Measurements from ENCODE around the gene RIN3. TPM values are rescaled to one million over a fixed set of nuclear protein-coding genes. Genes with fewer than 3 reads are reported as not detected.

RIN3 gene
- total and polyA plus RNA-seq, 7 donors: 6.0 to 31.8 (median 15.3) TPM

- Histone ChIP-seq H3K36me3 (peaks cover 0 to 7% (median 0%) of the 10 kb centered on the region in 4 donors), H3K27ac (no peak overlapping the region), H3K9me3 (peaks cover 0 to 8% (median 4%) of the 10 kb centered on the region in 4 donors), H3K27me3 (no peaks in the 10 kb centered on the region), H3K4me3 (no peak overlapping the region), H3K4me1 (peaks cover 0 to 30% (median 16%) of the 10 kb centered on the region in 4 donors)
- no peak for DNase-seq
- no peak for TF ChIP-seq POLR2A (IDR thresholded peaks at IDR 0.05)
- intact Hi-C loops (cut with DNase I): no loop called here
Observed at GRCh38 chr14:92617581-92617980, 104.0 kb downstream of the RIN3 start.

- DNase-seq: no peak
- peak overlapping the region in 3 of 4 donors; percentile 43 to 68 (median 65) for H3K27ac ChIP-seq
- WGBS, 2 donors: 79 to 82% methylated on average over 11 of the region's 11 CpGs
Observed at GRCh38 chr14:92619671-92620456, 106.3 kb downstream of the RIN3 start.

DNA sequence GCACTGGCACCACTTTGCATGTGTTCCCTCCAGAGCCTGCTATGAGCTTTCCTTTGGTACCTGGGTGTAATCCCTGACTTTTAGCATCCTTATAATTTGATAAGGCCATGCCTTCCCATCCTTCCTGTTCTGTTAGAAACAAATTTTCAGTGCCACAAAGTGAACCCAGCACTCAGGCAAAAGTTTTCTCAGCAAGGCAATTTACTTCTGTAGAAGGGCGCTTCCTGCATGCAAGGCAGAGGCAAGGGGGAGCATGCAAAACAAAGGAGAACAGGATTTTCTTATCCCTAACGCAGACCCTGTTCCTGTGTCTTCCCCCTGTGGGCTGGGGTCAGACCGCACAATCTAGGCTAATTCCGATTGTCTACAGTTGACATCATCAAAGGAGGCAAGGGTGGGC, 108.7 kb downstream of the RIN3 start:
- intact Hi-C loops (cut with DNase I): no loop called here
- H3K4me1 ChIP-seq: peaks cover 0 to 34% (median 12%) of the 10 kb centered on the region in 4 donors
- no peaks in the 10 kb centered on the region for H3K36me3 ChIP-seq
- no peak for TF ChIP-seq POLR2AphosphoS5 (IDR thresholded peaks at IDR 0.05)
- no peak for TF ChIP-seq EP300 (IDR thresholded peaks at IDR 0.05)
- no peak for TF ChIP-seq POLR2A (IDR thresholded peaks at IDR 0.05)
- TF ChIP-seq, protein P1, sequence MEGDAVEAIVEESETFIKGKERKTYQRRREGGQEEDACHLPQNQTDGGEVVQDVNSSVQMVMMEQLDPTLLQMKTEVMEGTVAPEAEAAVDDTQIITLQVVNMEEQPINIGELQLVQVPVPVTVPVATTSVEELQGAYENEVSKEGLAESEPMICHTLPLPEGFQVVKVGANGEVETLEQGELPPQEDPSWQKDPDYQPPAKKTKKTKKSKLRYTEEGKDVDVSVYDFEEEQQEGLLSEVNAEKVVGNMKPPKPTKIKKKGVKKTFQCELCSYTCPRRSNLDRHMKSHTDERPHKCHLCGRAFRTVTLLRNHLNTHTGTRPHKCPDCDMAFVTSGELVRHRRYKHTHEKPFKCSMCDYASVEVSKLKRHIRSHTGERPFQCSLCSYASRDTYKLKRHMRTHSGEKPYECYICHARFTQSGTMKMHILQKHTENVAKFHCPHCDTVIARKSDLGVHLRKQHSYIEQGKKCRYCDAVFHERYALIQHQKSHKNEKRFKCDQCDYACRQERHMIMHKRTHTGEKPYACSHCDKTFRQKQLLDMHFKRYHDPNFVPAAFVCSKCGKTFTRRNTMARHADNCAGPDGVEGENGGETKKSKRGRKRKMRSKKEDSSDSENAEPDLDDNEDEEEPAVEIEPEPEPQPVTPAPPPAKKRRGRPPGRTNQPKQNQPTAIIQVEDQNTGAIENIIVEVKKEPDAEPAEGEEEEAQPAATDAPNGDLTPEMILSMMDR (IDR thresholded peaks at IDR 0.05): no peak
- no peak overlapping the region for H3K27ac ChIP-seq
- H3K9me3 ChIP-seq: peaks cover 0 to 9% (median 7%) of the 10 kb centered on the region in 4 donors
- no peaks in the 10 kb centered on the region for H3K27me3 ChIP-seq
- DNase-seq: no peak
- no peak overlapping the region for H3K4me3 ChIP-seq
- WGBS, 2 donors: 97 to 98% methylated on average over 4 of the region's 4 CpGs

More at GRCh38 chr14:92619671-92620456, 106.3 kb downstream of the RIN3 start:
- Histone ChIP-seq H3K4me1 (peaks cover 0 to 20% (median 8%) of the 10 kb centered on the region in 4 donors), H3K9me3 (peaks cover 0 to 8% (median 4%) of the 10 kb centered on the region in 4 donors), H3K4me3 (no peak overlapping the region), H3K27me3 (no peaks in the 10 kb centered on the region), H3K36me3 (peaks cover 0 to 7% (median 0%) of the 10 kb centered on the region in 4 donors)
- intact Hi-C loops (cut with DNase I): no loop called here
- TF ChIP-seq POLR2A (IDR thresholded peaks at IDR 0.05) (no peak), POLR2AphosphoS5 (IDR thresholded peaks at IDR 0.05) (no peak), EP300 (IDR thresholded peaks at IDR 0.05) (no peak)
- TF ChIP-seq, protein P1 (IDR thresholded peaks at IDR 0.05): no peak

- Histone ChIP-seq H3K4me1 (peaks cover 0 to 26% (median 10%) of the 10 kb centered on the region in 4 donors), H3K27ac (peak overlapping the region in 2 of 4 donors; percentile 45 to 56), H3K9me3 (peaks cover 6 to 14% (median 12%) of the 10 kb centered on the region in 4 donors), H3K27me3 (no peaks in the 10 kb centered on the region), H3K4me3 (no peak overlapping the region), H3K36me3 (peaks cover 0 to 6% (median 0%) of the 10 kb centered on the region in 4 donors)
- 97 to 98% methylated on average over 10 of the region's 10 CpGs for WGBS, 2 donors
- intact Hi-C loops (cut with DNase I): no loop called here
- DNase-seq: no peak
- TF ChIP-seq, protein P1 (IDR thresholded peaks at IDR 0.05): no peak
- no peak for TF ChIP-seq POLR2A (IDR thresholded peaks at IDR 0.05)
- no peak for TF ChIP-seq POLR2AphosphoS5 (IDR thresholded peaks at IDR 0.05)
- no peak for TF ChIP-seq EP300 (IDR thresholded peaks at IDR 0.05)
Observed at GRCh38 chr14:92624764-92625163, 111.2 kb downstream of the RIN3 start.

DNA sequence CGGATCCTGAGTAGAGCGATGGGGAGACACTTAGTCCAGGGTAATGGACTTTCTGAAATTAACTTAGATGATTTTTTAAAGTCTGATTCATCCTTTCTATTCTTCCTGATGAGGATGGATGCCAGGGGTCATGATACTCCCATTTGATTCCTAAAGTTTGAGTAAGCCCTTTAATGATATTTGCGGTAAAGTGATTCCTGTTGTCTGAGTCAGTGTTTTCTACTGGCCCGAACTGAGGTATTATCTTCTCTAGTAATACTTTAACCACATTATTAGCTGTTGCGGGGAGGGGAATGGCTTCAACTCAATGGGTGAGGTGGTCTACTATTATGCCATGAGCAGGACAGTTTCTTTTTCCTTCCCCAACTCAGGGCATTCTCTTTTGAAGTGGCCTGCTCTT, 111.6 kb downstream of the RIN3 start:
- intact Hi-C loops (cut with DNase I): no loop called here
- peaks cover 6 to 14% (median 12%) of the 10 kb centered on the region in 4 donors for H3K9me3 ChIP-seq
- no peaks in the 10 kb centered on the region for H3K27me3 ChIP-seq
- no peak overlapping the region for H3K4me3 ChIP-seq
- H3K36me3 ChIP-seq: peaks cover 0 to 6% (median 0%) of the 10 kb centered on the region in 4 donors
- peak overlapping the region in 2 of 4 donors; percentile 45 to 56 for H3K27ac ChIP-seq
- peaks cover 0 to 22% (median 6%) of the 10 kb centered on the region in 4 donors for H3K4me1 ChIP-seq
- TF ChIP-seq POLR2AphosphoS5 (IDR thresholded peaks at IDR 0.05): no peak
- TF ChIP-seq, protein P1 (IDR thresholded peaks at IDR 0.05): no peak
- TF ChIP-seq EP300 (IDR thresholded peaks at IDR 0.05): no peak
- no peak for TF ChIP-seq POLR2A (IDR thresholded peaks at IDR 0.05)
- no peak for DNase-seq
- WGBS, 2 donors: 90 to 93% methylated on average over 5 of the region's 5 CpGs
